HepG2 (cell line): ENCODE results near the gene RASGRP2. TPM values are rescaled to one million over a fixed set of nuclear protein-coding genes. Genes with fewer than 3 reads are reported as not detected.

Experiments used
- ATAC-seq: fragments of 200-7000 bp; cut with Tn5 transposase; 3 replicates; pipeline ENCODE4 v1.9.1; 2020; ENCODE audit warnings: mild to moderate bottlenecking, moderate library complexity
- BruUV-seq: library from RNA; stranded (reverse); fragments of 400-500 nt; replicated peaks from 2 replicates; lab custom pipeline; 2021; lab: Mats Ljungman, UMichigan
- CTCF ChIA-PET: fragments of 300-600 bp; formaldehyde crosslinking; extraction: SDS; loops from one replicate; lab custom pipeline; 2021; ENCODE audit warnings: low total read pairs, inconsistent platforms, low intra/inter-chr PET ratio; lab: Yijun Ruan, JAX
- POLR2A ChIA-PET: fragments of 350-600 bp; sonication (Branson Sonifier 250); formaldehyde crosslinking; loops from one replicate; lab custom pipeline; 2020; ENCODE audit warnings: antibody characterized with exemption, inconsistent platforms; lab: Yijun Ruan, JAX
- DNase-seq: peaks from one replicate; pipeline ENCODE4 v3.0.0-alpha.2; 2015; ENCODE audit warnings: low spot score
- FAIRE-seq: peaks from 3 replicates; lab custom pipeline; 2011; peaks lifted over from hg19 to GRCh38; lab: Jason Lieb, UNC
- H2AFZ ChIP-seq: one replicate; pipeline ENCODE4 v1.6.1; 2011; ENCODE audit warnings: low read length, inconsistent platforms
- H3K27ac ChIP-seq: fragments of 300-600 bp; 3 replicates; pipeline ENCODE4 v1.8.0; 2011; ENCODE audit warnings: mixed run types, mild to moderate bottlenecking, mixed read lengths, low read length, inconsistent platforms; ENCODE audit not compliant: insufficient read depth; ENCODE audit errors: extremely low read length
- H3K27me3 ChIP-seq, 2 experiments: fragments of 200-600 bp in 1 of 2; 2 replicates in 1 of 2; 3 replicates in 1 of 2; pipeline versions ENCODE4 v1.6.0 to v1.8.0; 2011; ENCODE audit warnings: low read length in 2 of 2, mild to moderate bottlenecking in 2 of 2, moderate library complexity in 2 of 2, inconsistent platforms in 1 of 2; ENCODE audit not compliant: insufficient read depth in 2 of 2, control insufficient read depth in 1 of 2
- H3K36me3 ChIP-seq, 2 experiments: fragments of 200-600 bp in 1 of 2; replicated peaks in 1 of 2; 2 replicates in 1 of 2; 3 replicates in 1 of 2; pipeline versions ENCODE4 v1.5.1 to v1.8.0; 2011; ENCODE audit warnings: low read length in 2 of 2, inconsistent platforms in 1 of 2; ENCODE audit not compliant: insufficient read depth in 2 of 2, control insufficient read depth in 1 of 2
- H3K4me1 ChIP-seq: 2 replicates; pipeline ENCODE4 v1.5.1; 2012; ENCODE audit warnings: low read length, inconsistent platforms; ENCODE audit not compliant: insufficient read depth
- H3K4me2 ChIP-seq: 2 replicates; pipeline ENCODE4 v1.6.0; 2011; ENCODE audit warnings: low read depth, low read length, inconsistent platforms
- H3K4me3 ChIP-seq, 3 experiments: fragments of 200-600 bp in 1 of 3; sonication (generic), shearing (Covaris generic) in 1 of 3; replicated peaks in 1 of 3; 2 replicates each; pipeline ENCODE4 v1.5.1; 2011 to 2016; ENCODE audit warnings: low read length in 3 of 3, inconsistent platforms in 2 of 3, low read depth in 2 of 3, mild to moderate bottlenecking in 2 of 3, control low read depth in 1 of 3, mixed read lengths in 1 of 3; ENCODE audit not compliant: insufficient read depth in 1 of 3
- H3K79me2 ChIP-seq: one replicate; pipeline ENCODE4 v1.6.1; 2011; ENCODE audit warnings: low read length, inconsistent platforms; ENCODE audit not compliant: insufficient read depth
- H3K9ac ChIP-seq: 2 replicates; pipeline ENCODE4 v1.6.0; 2011; ENCODE audit warnings: mild to moderate bottlenecking, low read depth, low read length, inconsistent platforms; ENCODE audit not compliant: insufficient read depth
- H3K9me3 ChIP-seq: 2 replicates; pipeline ENCODE4 v1.5.1; 2012; ENCODE audit warnings: mild to moderate bottlenecking, low read length
- H4K20me1 ChIP-seq: 2 replicates; pipeline ENCODE4 v1.6.0; 2011; ENCODE audit warnings: inconsistent platforms, mild to moderate bottlenecking, low read length, moderate library complexity; ENCODE audit not compliant: insufficient read depth
- FOXA1 ChIP-seq, 2 experiments: fragments of 450-650 bp in 1 of 2; sonication (generic) in 1 of 2; formaldehyde crosslinking in 1 of 2; IDR thresholded peaks; 2 replicates each; pipeline versions ENCODE4 v1.4.0 to v1.6.1; 2016 to 2020; ENCODE audit warnings: missing genetic modification reagents in 1 of 2
- FOXK2 ChIP-seq: fragments of 450-650 bp; IDR thresholded peaks from 2 replicates; pipeline ENCODE4 v1.6.1; 2016
- IRX3 ChIP-seq: sonication (generic); formaldehyde crosslinking; IDR thresholded peaks from 2 replicates; pipeline ENCODE4 v1.8.1; 2023; ENCODE audit warnings: mild to moderate bottlenecking, low read depth, missing genetic modification reagents, borderline replicate concordance
- MBD4 ChIP-seq: IDR thresholded peaks from 2 replicates; pipeline ENCODE4 v1.6.1; 2012; ENCODE audit warnings: low read length, inconsistent platforms, borderline replicate concordance
- NR2F1 ChIP-seq, 2 experiments: fragments of 450-650 bp in 1 of 2; formaldehyde crosslinking in 1 of 2; IDR thresholded peaks; 2 replicates each; pipeline versions ENCODE4 v1.5.0 to v1.6.1; 2016 to 2020; ENCODE audit warnings: mild to moderate bottlenecking in 1 of 2, missing compliant biosample characterization in 1 of 2, missing genetic modification reagents in 1 of 2, moderate library complexity in 1 of 2
- PLRG1 ChIP-seq: fragments of 450-650 bp; conservative IDR thresholded peaks from 2 replicates; pipeline ENCODE4 v1.6.1; 2016
- RNF2 ChIP-seq: fragments of 450-650 bp; conservative IDR thresholded peaks from 2 replicates; pipeline ENCODE4 v1.6.1; 2016; ENCODE audit warnings: low read depth
- SRSF4 ChIP-seq: fragments of 200-400 bp; formaldehyde crosslinking; IDR thresholded peaks from one replicate; pipeline ENCODE4 v1.6.1; 2018; ENCODE audit warnings: mild to moderate bottlenecking, low read depth, low read length, moderate library complexity; ENCODE audit not compliant: poor library complexity, severe bottlenecking
- SRY ChIP-seq: sonication (generic); formaldehyde crosslinking; IDR thresholded peaks from 2 replicates; pipeline ENCODE4 v1.8.0; 2022; ENCODE audit warnings: mild to moderate bottlenecking, missing genetic modification reagents
- TOE1 ChIP-seq: sonication (generic); formaldehyde crosslinking; IDR thresholded peaks from 2 replicates; pipeline ENCODE4 v1.4.0; 2020; ENCODE audit warnings: mild to moderate bottlenecking, missing genetic modification reagents
- ZNF547 ChIP-seq: sonication (generic); formaldehyde crosslinking; IDR thresholded peaks from 2 replicates; pipeline ENCODE4 v1.5.1; 2020; ENCODE audit warnings: mild to moderate bottlenecking, missing genetic modification reagents
- ZNF709 ChIP-seq: sonication (generic); formaldehyde crosslinking; IDR thresholded peaks from 2 replicates; pipeline ENCODE4 v1.5.0; 2020; ENCODE audit warnings: mild to moderate bottlenecking, missing genetic modification reagents
- WGBS: methylation state at CpG from one replicate; pipeline ENCODE4 v1.1.6; 2017; ENCODE audit warnings: low lambda C conversion rate; 5-methylcytosine and 5-hydroxymethylcytosine counted together
- in situ Hi-C: cut with HindIII; loops from 2 replicates; pipeline ENCODE4 v1.10.0; 2017; ENCODE audit warnings: low pct_unique_long_range_greater_than_20kb; ENCODE audit not compliant: extremely low pct_ligation_motif_present
- intact Hi-C: fragments of 100-400 bp; cut with micrococcal nuclease; formaldehyde crosslinking; loops from one replicate; pipeline ENCODE4 v1.10.0; 2022; ENCODE audit not compliant: unreplicated experiment
- polyA plus RNA-seq, 8 experiments: library from polyadenylated mRNA; depleted of rRNA in 3 of 8; stranded (reverse) in 7 of 8; unstranded in 1 of 8; fragments of >200 nt; fragmentation: Illumina TruSeq in 4 of 8; extraction: Trizol in 4 of 8; gene quantifications; 2 replicates each; pipeline versions ENCODE4 v1.2.1 to v1.2.3, GENCODE V29; 2011 to 2016; ENCODE audit warnings: low read depth in 4 of 8, missing spikeins in 1 of 8, mixed read lengths in 1 of 8; ENCODE audit not compliant: insufficient read depth in 1 of 8
- total RNA-seq, 5 experiments: library from RNA; depleted of rRNA; stranded (reverse); fragments of >200 nt; fragmentation: Illumina TruSeq; extraction: Trizol; gene quantifications; 2 replicates each; pipeline ENCODE4 v1.2.3, GENCODE V29; 2016; ENCODE audit warnings: low read depth in 1 of 5
- TF ChIP-seq, protein P1 (sequence below): sonication (generic); formaldehyde crosslinking; conservative IDR thresholded peaks from 2 replicates; pipeline ENCODE4 v1.4.0; 2020; ENCODE audit warnings: missing genetic modification reagents
- TF ChIP-seq, protein P2 (sequence below): sonication (generic); formaldehyde crosslinking; IDR thresholded peaks from 2 replicates; pipeline ENCODE4 v1.5.1; 2020; ENCODE audit warnings: missing genetic modification reagents, mild to moderate bottlenecking, borderline replicate concordance
- TF ChIP-seq, protein P3 (sequence below): fragments of 450-650 bp; IDR thresholded peaks from 2 replicates; pipeline ENCODE4 v1.6.1; 2016

RASGRP2 gene
- total and polyA plus RNA-seq, 2 of the 13 experiments (the other 11 are each of a cell fraction or from before 2014, with no cell fraction given): 0.61 TPM; not detected in 1

DNA sequence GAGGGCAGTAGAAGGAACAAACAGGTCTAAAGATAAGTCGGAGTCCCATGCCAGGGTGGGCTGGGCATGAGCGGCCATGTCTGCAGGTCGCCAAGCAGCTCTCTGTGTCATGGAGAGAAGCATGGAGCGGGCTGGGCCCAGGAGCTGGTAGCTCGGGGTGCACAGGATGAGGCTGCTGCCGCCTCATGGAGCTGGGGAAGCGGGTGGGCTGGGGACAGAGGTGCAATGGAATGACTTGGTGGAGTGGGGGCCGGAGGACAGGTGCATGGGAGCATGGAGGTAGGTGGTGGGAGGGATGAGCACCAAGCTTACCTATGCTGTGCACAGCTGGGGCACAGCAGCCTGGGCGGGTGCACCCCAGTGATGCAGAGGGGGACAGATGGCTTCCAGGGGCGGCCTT is 24.5 kb downstream of the RASGRP2 start:
- Histone ChIP-seq H3K36me3 (no peaks in the 10 kb centered on the region), H3K4me1 (peaks cover 12% of the 10 kb centered on the region), H2AFZ (no peak overlapping the region), H3K4me3 (no peak overlapping the region), H3K4me2 (no peak overlapping the region), H3K9ac (no peak overlapping the region), H3K27ac (no peak overlapping the region), H4K20me1 (no peaks in the 10 kb centered on the region), H3K27me3 (peaks cover 7 to 69% of the 10 kb centered on the region in 2 experiments; a peak in 4 of 5 replicates), H3K9me3 (no peaks in the 10 kb centered on the region), H3K79me2 (no peaks in the 10 kb centered on the region)
- ChIA-PET POLR2A (no interaction called here), CTCF (no interaction called here)
- FAIRE-seq (no peak), DNase-seq (no peak), ATAC-seq (no peak)
- WGBS: 24% methylated on average over 10 of the region's 10 CpGs
- intact Hi-C loops (no loop called here), in situ Hi-C loops (no loop called here)
- no peak for TF ChIP-seq TOE1 (CRISPR knock-in tag)
- TF ChIP-seq, protein P1, sequence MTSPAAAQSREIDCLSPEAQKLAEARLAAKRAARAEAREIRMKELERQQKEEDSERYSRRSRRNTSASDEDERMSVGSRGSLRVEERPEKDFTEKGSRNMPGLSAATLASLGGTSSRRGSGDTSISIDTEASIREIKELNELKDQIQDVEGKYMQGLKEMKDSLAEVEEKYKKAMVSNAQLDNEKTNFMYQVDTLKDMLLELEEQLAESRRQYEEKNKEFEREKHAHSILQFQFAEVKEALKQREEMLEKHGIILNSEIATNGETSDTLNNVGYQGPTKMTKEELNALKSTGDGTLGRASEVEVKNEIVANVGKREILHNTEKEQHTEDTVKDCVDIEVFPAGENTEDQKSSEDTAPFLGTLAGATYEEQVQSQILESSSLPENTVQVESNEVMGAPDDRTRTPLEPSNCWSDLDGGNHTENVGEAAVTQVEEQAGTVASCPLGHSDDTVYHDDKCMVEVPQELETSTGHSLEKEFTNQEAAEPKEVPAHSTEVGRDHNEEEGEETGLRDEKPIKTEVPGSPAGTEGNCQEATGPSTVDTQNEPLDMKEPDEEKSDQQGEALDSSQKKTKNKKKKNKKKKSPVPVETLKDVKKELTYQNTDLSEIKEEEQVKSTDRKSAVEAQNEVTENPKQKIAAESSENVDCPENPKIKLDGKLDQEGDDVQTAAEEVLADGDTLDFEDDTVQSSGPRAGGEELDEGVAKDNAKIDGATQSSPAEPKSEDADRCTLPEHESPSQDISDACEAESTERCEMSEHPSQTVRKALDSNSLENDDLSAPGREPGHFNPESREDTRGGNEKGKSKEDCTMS (CRISPR knock-in tag): no peak
- TF ChIP-seq ZNF547 (CRISPR knock-in tag): no peak
- TF ChIP-seq NR2F1 (CRISPR knock-in tag; IDR thresholded peaks at IDR 0.05): no peak
- TF ChIP-seq, protein P2, sequence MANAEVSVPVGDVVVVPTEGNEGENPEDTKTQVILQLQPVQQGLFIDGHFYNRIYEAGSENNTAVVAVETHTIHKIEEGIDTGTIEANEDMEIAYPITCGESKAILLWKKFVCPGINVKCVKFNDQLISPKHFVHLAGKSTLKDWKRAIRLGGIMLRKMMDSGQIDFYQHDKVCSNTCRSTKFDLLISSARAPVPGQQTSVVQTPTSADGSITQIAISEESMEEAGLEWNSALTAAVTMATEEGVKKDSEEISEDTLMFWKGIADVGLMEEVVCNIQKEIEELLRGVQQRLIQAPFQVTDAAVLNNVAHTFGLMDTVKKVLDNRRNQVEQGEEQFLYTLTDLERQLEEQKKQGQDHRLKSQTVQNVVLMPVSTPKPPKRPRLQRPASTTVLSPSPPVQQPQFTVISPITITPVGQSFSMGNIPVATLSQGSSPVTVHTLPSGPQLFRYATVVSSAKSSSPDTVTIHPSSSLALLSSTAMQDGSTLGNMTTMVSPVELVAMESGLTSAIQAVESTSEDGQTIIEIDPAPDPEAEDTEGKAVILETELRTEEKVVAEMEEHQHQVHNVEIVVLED (CRISPR knock-in tag): no peak
- TF ChIP-seq ZNF709 (CRISPR knock-in tag): no peak
- no peak for TF ChIP-seq RNF2
- TF ChIP-seq SRY (CRISPR knock-in tag): no peak
- TF ChIP-seq, protein P3, sequence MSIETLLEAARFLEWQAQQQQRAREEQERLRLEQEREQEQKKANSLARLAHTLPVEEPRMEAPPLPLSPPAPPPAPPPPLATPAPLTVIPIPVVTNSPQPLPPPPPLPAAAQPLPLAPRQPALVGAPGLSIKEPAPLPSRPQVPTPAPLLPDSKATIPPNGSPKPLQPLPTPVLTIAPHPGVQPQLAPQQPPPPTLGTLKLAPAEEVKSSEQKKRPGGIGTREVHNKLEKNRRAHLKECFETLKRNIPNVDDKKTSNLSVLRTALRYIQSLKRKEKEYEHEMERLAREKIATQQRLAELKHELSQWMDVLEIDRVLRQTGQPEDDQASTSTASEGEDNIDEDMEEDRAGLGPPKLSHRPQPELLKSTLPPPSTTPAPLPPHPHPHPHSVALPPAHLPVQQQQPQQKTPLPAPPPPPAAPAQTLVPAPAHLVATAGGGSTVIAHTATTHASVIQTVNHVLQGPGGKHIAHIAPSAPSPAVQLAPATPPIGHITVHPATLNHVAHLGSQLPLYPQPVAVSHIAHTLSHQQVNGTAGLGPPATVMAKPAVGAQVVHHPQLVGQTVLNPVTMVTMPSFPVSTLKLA: no peak
- no peak for TF ChIP-seq IRX3 (CRISPR knock-in tag)
- TF ChIP-seq MBD4: no peak
- TF ChIP-seq SRSF4: no peak
- TF ChIP-seq PLRG1: no peak
- TF ChIP-seq FOXK2: no peak
- TF ChIP-seq FOXA1 (IDR thresholded peaks at IDR 0.05): no peak
- no peak for TF ChIP-seq FOXA1 (CRISPR knock-in tag; IDR thresholded peaks at IDR 0.05)
- no TSS peak for BruUV-seq
